Measurements from ENCODE around the gene KCNK2.

The KCNK2 gene

GRCh38 chr1:215128504-215128903 lies 46.0 kb downstream of the KCNK2 start:
- Mint-ChIP-seq H3K36me3 (ENCODE audit: low read depth) (no peaks in the 10 kb centered on the region), H3K27me3 (ENCODE audit: low read depth, poor library complexity) (peaks cover 4% of the 10 kb centered on the region), H3K9me3 (no peaks in the 10 kb centered on the region), H3K27ac (no peak overlapping the region), H3K4me3 (no peak overlapping the region), H3K4me1 (no peaks in the 10 kb centered on the region)
- no peak for DNase-seq
- no peak for TF ChIP-seq CTCF (IDR thresholded peaks at IDR 0.05)

GRCh38 chr1:215131291-215131690 lies 48.8 kb downstream of the KCNK2 start:
- Mint-ChIP-seq H3K4me3 (no peak overlapping the region), H3K4me1 (no peaks in the 10 kb centered on the region), H3K36me3 (ENCODE audit: low read depth) (no peaks in the 10 kb centered on the region), H3K9me3 (no peaks in the 10 kb centered on the region), H3K27ac (no peak overlapping the region), H3K27me3 (ENCODE audit: low read depth, poor library complexity) (peaks cover 5% of the 10 kb centered on the region)
- no peak for DNase-seq
- TF ChIP-seq CTCF (IDR thresholded peaks at IDR 0.05), result no peak

- Mint-ChIP-seq H3K9me3 (no peaks in the 10 kb centered on the region), H3K27ac (no peak overlapping the region), H3K36me3 (ENCODE audit: low read depth) (no peaks in the 10 kb centered on the region), H3K4me3 (no peak overlapping the region), H3K27me3 (ENCODE audit: low read depth, poor library complexity) (peaks cover 5% of the 10 kb centered on the region), H3K4me1 (no peaks in the 10 kb centered on the region)
- DNase-seq, result no peak
- TF ChIP-seq CTCF (IDR thresholded peaks at IDR 0.05), result no peak
These were observed 49.6 kb downstream of the KCNK2 start for GRCh38 chr1:215132156-215132555.

- DNase-seq, result no peak
- Mint-ChIP-seq H3K4me3 (no peak overlapping the region), H3K36me3 (ENCODE audit: low read depth) (no peaks in the 10 kb centered on the region), H3K9me3 (no peaks in the 10 kb centered on the region), H3K27me3 (ENCODE audit: low read depth, poor library complexity) (peaks cover 5% of the 10 kb centered on the region), H3K4me1 (no peaks in the 10 kb centered on the region), H3K27ac (no peak overlapping the region)
- no peak for TF ChIP-seq CTCF (IDR thresholded peaks at IDR 0.05)
These were observed 51.0 kb downstream of the KCNK2 start for GRCh38 chr1:215133532-215133931.

GRCh38 chr1:215137985-215138384 lies 55.4 kb downstream of the KCNK2 start:
- Mint-ChIP-seq H3K4me1 (no peaks in the 10 kb centered on the region), H3K4me3 (no peak overlapping the region), H3K27me3 (ENCODE audit: low read depth, poor library complexity) (peaks cover 5% of the 10 kb centered on the region), H3K9me3 (peaks cover 15% of the 10 kb centered on the region), H3K27ac (no peak overlapping the region), H3K36me3 (ENCODE audit: low read depth) (peaks cover 5% of the 10 kb centered on the region)
- no peak for DNase-seq
- TF ChIP-seq CTCF (IDR thresholded peaks at IDR 0.05), result no peak

GRCh38 chr1:215140135-215140534 lies 57.6 kb downstream of the KCNK2 start:
- no peak for TF ChIP-seq CTCF (IDR thresholded peaks at IDR 0.05)
- DNase-seq, result no peak
- H3K9me3 Mint-ChIP-seq, result peaks cover 15% of the 10 kb centered on the region
- H3K27me3 Mint-ChIP-seq (ENCODE audit: low read depth, poor library complexity), result no peaks in the 10 kb centered on the region
- no peak overlapping the region for H3K27ac Mint-ChIP-seq
- peaks cover 5% of the 10 kb centered on the region for H3K36me3 Mint-ChIP-seq (ENCODE audit: low read depth)
- H3K4me3 Mint-ChIP-seq, result no peak overlapping the region
- no peaks in the 10 kb centered on the region for H3K4me1 Mint-ChIP-seq

Measured in nephron progenitor cell (in vitro differentiated cells).